NCI-H446 treated with DMSO at 0.1 percent for 48 hours (cell line): ENCODE results near the gene TUB.

Source experiments
- DNase-seq: peaks from one replicate; lab custom pipeline; 2025; lab: John Stamatoyannopoulos, UW

The TUB gene

GRCh38 chr11:8047382-8047781 lies 33.6 kb upstream of the TUB start:
- no peak for DNase-seq

- no peak for DNase-seq
Measured at GRCh38 chr11:8049084-8049483, 31.9 kb upstream of the TUB start.

GRCh38 chr11:8055091-8055835 lies 25.7 kb upstream of the TUB start:
- DNase-seq = no peak

GRCh38 chr11:8055836-8056526 lies 25.0 kb upstream of the TUB start:
- DNase-seq = no peak

DNA sequence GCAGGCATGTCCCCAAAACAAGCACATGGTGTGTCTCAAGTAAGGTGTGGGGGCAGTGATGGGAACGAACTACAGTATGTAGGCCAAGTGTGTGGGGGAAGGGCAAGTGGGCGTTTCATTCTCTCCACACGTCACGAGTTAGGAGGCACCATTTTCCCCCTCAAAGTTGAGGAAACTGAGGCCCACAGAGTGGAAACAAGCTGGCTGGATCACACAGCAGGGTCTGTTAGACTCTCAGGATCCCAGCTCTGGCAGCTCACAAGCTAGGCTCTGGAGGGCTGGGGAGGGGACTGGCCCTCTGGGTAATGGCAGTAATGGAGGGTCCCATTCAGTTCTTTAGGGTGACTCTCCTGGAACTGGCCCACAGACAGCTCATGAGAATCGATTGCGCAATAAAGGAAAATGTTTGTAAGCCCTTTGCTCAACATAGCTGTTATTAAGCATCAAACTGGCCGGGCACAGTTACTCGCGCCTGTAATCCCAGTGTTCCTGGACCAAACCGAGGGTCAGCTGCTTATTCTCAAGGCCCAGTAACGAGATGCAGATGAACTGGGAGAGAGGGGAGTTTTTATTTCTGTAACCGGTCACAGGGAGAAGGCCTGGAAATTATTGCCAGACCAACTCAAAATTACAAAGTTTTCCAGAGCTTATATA lies 24.1 kb upstream of the TUB start:
- DNase-seq = no peak

DNA sequence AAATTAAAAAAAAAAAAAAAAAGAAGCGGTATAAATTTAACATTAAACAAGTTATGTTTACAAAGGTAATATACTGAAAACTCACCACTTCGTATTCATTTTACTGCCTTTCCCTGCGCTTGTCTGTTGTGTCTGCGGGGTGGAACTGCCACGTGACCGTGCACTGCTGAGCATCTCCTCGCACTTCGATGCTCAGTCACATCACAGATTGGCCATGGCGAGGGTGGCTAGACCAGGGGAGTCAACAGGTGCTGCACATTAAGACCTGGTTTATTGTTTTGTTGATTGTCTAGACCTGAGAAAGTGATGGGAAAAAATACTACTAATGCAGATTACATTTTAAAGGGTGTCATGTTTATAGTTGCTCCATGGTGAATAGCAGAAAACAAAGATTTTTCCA lies 22.8 kb upstream of the TUB start:
- no peak for DNase-seq

GRCh38 chr11:8059030-8059429 lies 22.0 kb upstream of the TUB start:
- DNase-seq = no peak

GRCh38 chr11:8059571-8060011 lies 21.4 kb upstream of the TUB start:
- DNase-seq = no peak

DNA sequence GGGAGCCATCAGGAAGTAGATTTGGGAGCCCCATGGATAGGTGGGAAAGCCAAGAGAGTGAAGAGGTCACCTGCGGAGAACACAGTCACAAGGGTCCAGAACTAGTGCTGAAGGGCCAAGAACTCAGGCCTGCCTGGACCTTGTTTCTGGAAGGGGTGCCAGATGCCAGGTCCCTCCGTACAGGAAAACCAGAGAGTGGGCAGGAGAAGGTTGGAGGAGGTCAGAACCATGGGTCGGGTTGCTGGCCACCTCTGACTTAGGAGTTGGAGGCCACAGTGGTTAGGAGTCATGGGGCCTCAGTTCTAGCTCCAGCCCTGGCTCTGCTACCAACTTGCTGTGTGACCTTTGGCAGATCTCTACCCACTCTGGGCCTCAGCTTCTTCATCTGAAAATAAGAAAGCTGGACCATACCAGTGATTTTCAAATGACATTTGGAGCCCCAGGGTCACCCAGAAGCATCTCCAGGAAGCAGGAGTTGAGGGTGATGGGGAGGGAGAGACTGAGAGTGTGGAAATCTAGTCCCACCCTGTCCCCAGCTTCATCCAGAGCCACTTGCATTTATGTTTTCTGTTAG lies 20.8 kb upstream of the TUB start:
- DNase-seq = peak; percentile 15

GRCh38 chr11:8060801-8061554 lies 20.0 kb upstream of the TUB start:
- no peak for DNase-seq

GRCh38 chr11:8061555-8062428 lies 19.2 kb upstream of the TUB start:
- no peak for DNase-seq

GRCh38 chr11:8062781-8063257 lies 18.2 kb upstream of the TUB start:
- DNase-seq = no peak

DNA sequence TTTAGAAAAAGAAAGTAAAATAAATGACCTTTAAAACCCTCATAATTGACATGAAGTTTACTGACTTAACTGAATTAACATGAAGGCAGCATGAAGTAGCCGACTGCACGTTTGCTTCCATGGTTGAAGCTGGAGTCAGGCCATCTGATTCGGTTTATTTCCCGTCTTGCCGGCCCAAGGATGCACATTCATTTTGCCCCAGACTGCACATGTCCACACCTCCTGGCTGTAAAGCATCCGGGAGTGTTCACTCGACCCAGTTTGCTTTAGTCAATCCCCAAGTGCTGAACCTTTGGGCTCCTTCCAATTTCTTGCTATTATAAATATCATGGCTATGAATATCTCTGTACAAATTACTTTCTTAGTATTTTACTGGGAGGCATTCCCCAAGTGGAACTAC lies 17.7 kb upstream of the TUB start:
- DNase-seq = no peak

GRCh38 chr11:8065031-8065430 lies 16.0 kb upstream of the TUB start:
- DNase-seq = no peak

- DNase-seq = no peak
Measured at GRCh38 chr11:8066036-8066910, 14.7 kb upstream of the TUB start.

DNA sequence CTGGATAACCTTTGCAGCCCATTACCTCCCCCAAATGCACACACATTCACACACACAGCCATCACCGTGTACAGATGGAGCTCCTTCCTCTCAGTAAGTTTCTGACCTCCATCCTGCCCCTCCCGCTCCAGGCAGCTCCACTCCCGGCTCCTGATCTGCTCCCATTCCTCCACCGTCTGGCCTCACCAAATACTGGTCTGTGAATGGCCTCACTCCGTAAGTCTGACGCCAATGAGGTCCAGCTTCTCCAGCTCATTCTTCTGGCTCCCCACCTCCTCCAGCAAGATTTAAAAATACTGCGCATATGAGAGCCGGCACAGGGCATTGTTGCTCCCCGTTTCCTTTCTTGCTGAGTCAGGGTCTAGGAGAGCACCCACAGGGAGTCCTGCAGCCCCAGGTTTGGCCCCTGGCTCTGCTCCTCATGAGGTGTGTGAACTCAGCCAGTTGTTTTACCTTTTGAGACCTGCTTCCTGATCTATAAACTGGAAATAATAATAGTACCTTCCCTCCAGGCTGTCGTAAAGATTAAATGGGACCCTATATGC lies 14.0 kb upstream of the TUB start:
- DNase-seq = no peak

GRCh38 chr11:8067567-8067928 lies 13.5 kb upstream of the TUB start:
- no peak for DNase-seq

DNA sequence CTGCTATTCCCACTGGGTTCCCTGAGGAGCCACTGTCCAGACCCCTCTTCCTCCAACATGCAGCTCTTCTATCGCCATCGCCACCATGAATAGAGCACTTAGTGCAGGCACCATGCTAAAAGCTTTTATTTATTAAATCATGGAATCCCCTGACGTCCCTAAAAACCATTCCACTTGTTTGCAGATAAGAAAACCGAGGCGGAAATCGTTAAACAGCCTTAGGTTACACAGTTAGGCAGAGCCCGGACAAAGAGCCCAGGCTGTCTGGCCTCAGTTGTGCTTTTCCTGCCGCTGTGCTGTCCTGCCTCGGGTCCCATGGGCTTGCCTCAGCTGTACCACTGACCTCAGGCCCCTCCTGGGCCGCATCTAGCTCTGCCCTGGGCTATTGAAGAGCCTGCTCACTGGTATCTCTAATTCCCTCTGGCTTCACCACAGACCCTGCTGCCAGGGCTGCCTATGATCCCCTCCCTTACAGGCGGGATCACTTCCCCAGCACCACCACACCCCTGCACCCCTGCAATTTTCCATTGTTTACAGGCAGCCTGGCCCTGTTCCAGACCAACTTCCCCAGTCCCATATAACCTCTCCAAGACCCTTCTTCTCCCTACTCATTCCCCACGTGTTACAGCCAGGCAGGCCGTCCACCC lies 13.0 kb upstream of the TUB start:
- DNase-seq = no peak

- no peak for DNase-seq
Measured at GRCh38 chr11:8068605-8069221, 12.3 kb upstream of the TUB start.
